HG02571 (cell line): Measurements from ENCODE around the gene DCST2.
A peak's percentile ranks its signal among the peaks of the same experiment; 100 is the strongest.
"Not testable (repeated sequence)": the region's sequence is repeated elsewhere in the genome, so short reads cannot be mapped to it uniquely, and the experiment has no call there.

ENCODE experiments used
- ATAC-seq: cut with Tn5 transposase; IDR thresholded peaks from one replicate; pipeline ENCODE4 v1.9.1; 2021; ENCODE audit warnings: mild to moderate bottlenecking, moderate library complexity; ENCODE audit not compliant: unreplicated experiment

DCST2 gene

GRCh38 chr1:154983776-154984466 is 49.7 kb downstream of the DCST2 start:
- ATAC-seq = no peak

- ATAC-seq = peak; percentile 97
These were observed 50.5 kb downstream of the DCST2 start, which contains the start of gene FLAD1 for GRCh38 chr1:154982897-154983648. FLAD1 (plus strand) TSS chr1:154983344; CDS start chr1:154983695, 351 bp downstream.

- no peak for ATAC-seq
These were observed 51.2 kb downstream of the DCST2 start for GRCh38 chr1:154982341-154982740.

GRCh38 chr1:154978360-154978759 is 55.2 kb downstream of the DCST2 start:
- no peak for ATAC-seq

- not testable (repeated sequence) for ATAC-seq
These were observed 55.8 kb downstream of the DCST2 start for GRCh38 chr1:154977762-154978161.

- ATAC-seq = no peak
These were observed 58.0 kb downstream of the DCST2 start for GRCh38 chr1:154975409-154976059.

- peak; percentile 42 for ATAC-seq
These were observed 58.7 kb downstream of the DCST2 start for GRCh38 chr1:154974808-154975408.

GRCh38 chr1:154974102-154974807 is 59.3 kb downstream of the DCST2 start, which contains the start of gene CKS1B:
CKS1B (plus strand) TSS chr1:154974681; CDS start chr1:154974746, 65 bp downstream.
- ATAC-seq = peak; percentile 70

GRCh38 chr1:154973344-154974101 is 60.1 kb downstream of the DCST2 start:
- ATAC-seq = no peak

- no peak for ATAC-seq
These were observed 60.9 kb downstream of the DCST2 start for GRCh38 chr1:154972517-154973343.

GRCh38 chr1:154972213-154972516 is 61.4 kb downstream of the DCST2 start:
- ATAC-seq = no peak

GRCh38 chr1:154971341-154971998 is 62.1 kb downstream of the DCST2 start:
- ATAC-seq = no peak

- ATAC-seq = no peak
These were observed 62.8 kb downstream of the DCST2 start, which contains the start of gene SHC1 for GRCh38 chr1:154970631-154971340. SHC1 (minus strand) TSS chr1:154970747; CDS start chr1:154970526, 221 bp downstream.

- ATAC-seq = no peak
These were observed 63.6 kb downstream of the DCST2 start for GRCh38 chr1:154969860-154970452.

GRCh38 chr1:154969246-154969645 is 64.3 kb downstream of the DCST2 start:
- no peak for ATAC-seq

GRCh38 chr1:154968731-154969130 is 64.8 kb downstream of the DCST2 start:
- no peak for ATAC-seq
